ENCODE data around the gene PRSS50. TPM values are rescaled to one million over a fixed set of nuclear protein-coding genes. Genes with fewer than 3 reads are reported as not detected.

Gene PRSS50
- total and polyA plus RNA-seq, 2 donors (not counting 3 experiments of a cell fraction or from before 2014, with no cell fraction given), result not detected

- H3K9ac ChIP-seq (replicated peaks; ENCODE audit: extremely low read depth, insufficient read depth, low read length), result no peak overlapping the region
- H4K20me1 ChIP-seq (replicated peaks; ENCODE audit: control insufficient read depth, extremely low read depth, insufficient read depth, low read length), result no peaks in the 10 kb centered on the region
- intact Hi-C loops (cut with micrococcal nuclease) (no loop called here), dilution Hi-C loops (cut with MboI; ENCODE audit: extremely low pct_ligation_motif_present, low sequenced_read_pairs) (no loop called here)
- peaks cover 2 to 4% of the 10 kb centered on the region in 2 experiments for H3K27me3 ChIP-seq (ENCODE audit: control insufficient read depth in 2 of 2, insufficient read depth in 2 of 2, low read length in 2 of 2)
- H3K79me2 ChIP-seq (ENCODE audit: control insufficient read depth, insufficient read depth, low read length), result no peaks in the 10 kb centered on the region
- H2AFZ ChIP-seq (ENCODE audit: low read depth, low read length), result no peak overlapping the region
- CTCF ChIA-PET, result interaction anchor here (0.8 to 2.4 kb wide), 5 partner anchors 9 to 194 kb away, joined by 3 to 7 read pairs (median 3); no protein-coding TSS in a partner anchor
- no peak for TF ChIP-seq POLR2AphosphoS5 (IDR thresholded peaks at IDR 0.05; ENCODE audit: insufficient read depth, low read depth, low read length)
- no peak for TF ChIP-seq MYC (IDR thresholded peaks at IDR 0.05; ENCODE audit: low read depth, low read length)
- no peak for TF ChIP-seq MAX (IDR thresholded peaks at IDR 0.05; ENCODE audit: insufficient read depth, insufficient read length)
- TF ChIP-seq JUN (IDR thresholded peaks at IDR 0.05; ENCODE audit: borderline replicate concordance, insufficient read depth, insufficient read length, low read depth), result no peak
- TF ChIP-seq GATA2 (IDR thresholded peaks at IDR 0.05; ENCODE audit: insufficient read depth, insufficient read length, low read depth, low read length), result no peak
- TF ChIP-seq CTCF (IDR thresholded peaks at IDR 0.05; ENCODE audit: extremely low read depth in 1 of 2, insufficient read depth in 1 of 2, low read depth in 1 of 2, low read length in 2 of 2), result no peak
- H3K9me1 ChIP-seq (replicated peaks; ENCODE audit: control insufficient read depth, extremely low read depth, insufficient read depth, low read length), result no peaks in the 10 kb centered on the region
- H3K4me2 ChIP-seq (ENCODE audit: insufficient read depth, low read length), result no peak overlapping the region
- no peaks in the 10 kb centered on the region for H3K4me1 ChIP-seq (ENCODE audit: control insufficient read depth, extremely low read depth, insufficient read depth, low read length)
- no TSS peak for BruUV-seq (replicated peaks)
- no peaks in the 10 kb centered on the region for H3K36me3 ChIP-seq (ENCODE audit: control insufficient read depth in 2 of 2, extremely low read depth in 1 of 2, insufficient read depth in 2 of 2, low read length in 2 of 2)
- DNase-seq (ENCODE audit: low read depth, low spot score), result no peak
- POLR2A ChIA-PET, result interaction anchor here (0.7 kb wide), 1 partner anchor 277 kb away, joined by 3 read pairs; no protein-coding TSS in a partner anchor
- H3K9me3 ChIP-seq (replicated peaks; ENCODE audit: control insufficient read depth, insufficient read depth, low read length), result no peaks in the 10 kb centered on the region
- no peak overlapping the region for H3K27ac ChIP-seq (ENCODE audit: insufficient read depth, low read depth, low read length)
- no peak for FAIRE-seq
- H3K4me3 ChIP-seq (replicated peaks in 1 of 3; ENCODE audit: insufficient read depth in 1 of 3, low read depth in 1 of 3, low read length in 3 of 3), result no peak overlapping the region
These were observed 2.0 kb downstream of the PRSS50 start for GRCh38 chr3:46715507-46716175.

All from endothelial cell of umbilical vein (primary cell).